IMR-90 (cell line): ENCODE measurements around the gene FAM110A. TPM values are rescaled to one million over a fixed set of nuclear protein-coding genes. Genes with fewer than 3 reads are reported as not detected.

Experiments used
- ATAC-seq: fragments of 200-7000 bp; cut with Tn5 transposase; 2 replicates; pipeline ENCODE4 v1.9.1; 2020; ENCODE audit warnings: low read depth, mild to moderate bottlenecking, moderate library complexity
- BruUV-seq: library from RNA; stranded (reverse); fragments of 400-500 nt; replicated peaks from 2 replicates; lab custom pipeline; 2021; lab: Mats Ljungman, UMichigan
- CTCF ChIA-PET: fragments of 300-600 bp; formaldehyde crosslinking; extraction: SDS; loops from one replicate; lab custom pipeline; 2021; ENCODE audit warnings: antibody characterized with exemption; lab: Yijun Ruan, JAX
- POLR2A ChIA-PET: fragments of 300-600 bp; sonication (Branson Sonifier 250); formaldehyde crosslinking; loops from one replicate; lab custom pipeline; 2022; ENCODE audit warnings: antibody characterized with exemption; ENCODE audit not compliant: unreplicated experiment; lab: Charles Lee
- DNase-seq: peaks from one replicate; pipeline ENCODE4 v3.0.0; 2013
- H2AFZ ChIP-seq: replicated peaks from 2 replicates; pipeline ENCODE3; 2013; ENCODE audit warnings: low read length, mild to moderate bottlenecking; ENCODE audit not compliant: poor library complexity
- H2AK5ac ChIP-seq: 2 replicates; pipeline ENCODE4 v1.6.1; 2013; ENCODE audit warnings: low read depth, low read length, inconsistent platforms
- H2AK9ac ChIP-seq: replicated peaks from 2 replicates; pipeline ENCODE3; 2013; ENCODE audit warnings: mild to moderate bottlenecking, low read depth, low read length, moderate library complexity; ENCODE audit not compliant: poor library complexity
- H2BK120ac ChIP-seq: 2 replicates; pipeline ENCODE4 v1.6.1; 2013; ENCODE audit warnings: low read depth, low read length, inconsistent platforms
- H2BK15ac ChIP-seq: 3 replicates; pipeline ENCODE4 v1.6.1; 2013; ENCODE audit warnings: low read depth, low read length, inconsistent platforms
- H2BK20ac ChIP-seq: 2 replicates; pipeline ENCODE4 v1.6.1; 2013; ENCODE audit warnings: low read depth, mild to moderate bottlenecking, inconsistent platforms, low read length, moderate library complexity
- H2BK5ac ChIP-seq: 2 replicates; pipeline ENCODE4 v1.6.1; 2013; ENCODE audit warnings: mild to moderate bottlenecking, low read depth, low read length, inconsistent platforms; ENCODE audit not compliant: poor library complexity, severe bottlenecking
- H3K14ac ChIP-seq: replicated peaks from 2 replicates; pipeline ENCODE4 v1.6.1; 2013; ENCODE audit warnings: low read depth, low read length, inconsistent platforms
- H3K18ac ChIP-seq: 2 replicates; pipeline ENCODE4 v1.6.1; 2013; ENCODE audit warnings: low read depth, low read length, control low read depth
- H3K23ac ChIP-seq: 2 replicates; pipeline ENCODE4 v1.6.1; 2013; ENCODE audit warnings: low read depth, low read length, inconsistent platforms
- H3K27ac ChIP-seq: 2 replicates; pipeline ENCODE4 v1.5.1; 2013; ENCODE audit warnings: mild to moderate bottlenecking, control low read depth, low read length; ENCODE audit not compliant: insufficient read depth
- H3K27me3 ChIP-seq: 2 replicates; pipeline ENCODE4 v1.6.1; 2013; ENCODE audit warnings: low read length; ENCODE audit not compliant: control insufficient read depth, insufficient read depth
- H3K36me3 ChIP-seq: 2 replicates; pipeline ENCODE4 v1.6.1; 2013; ENCODE audit warnings: low read length, mixed read lengths; ENCODE audit not compliant: control insufficient read depth, insufficient read depth
- H3K4ac ChIP-seq: 2 replicates; pipeline ENCODE4 v1.6.1; 2013; ENCODE audit warnings: low read depth, low read length, inconsistent platforms
- H3K4me1 ChIP-seq: 2 replicates; pipeline ENCODE4 v1.6.1; 2013; ENCODE audit warnings: low read length, mixed read lengths; ENCODE audit not compliant: control insufficient read depth, insufficient read depth
- H3K4me2 ChIP-seq: 2 replicates; pipeline ENCODE4 v1.6.1; 2013; ENCODE audit warnings: low read depth, mild to moderate bottlenecking, control low read depth, low read length, moderate library complexity
- H3K4me3 ChIP-seq: 2 replicates; pipeline ENCODE4 v1.5.1; 2013; ENCODE audit warnings: low read depth, mild to moderate bottlenecking, control low read depth, low read length, moderate library complexity; ENCODE audit not compliant: insufficient read depth
- H3K56ac ChIP-seq: 2 replicates; pipeline ENCODE4 v1.6.1; 2013; ENCODE audit warnings: low read length, inconsistent platforms; ENCODE audit not compliant: insufficient read depth; ENCODE audit errors: extremely low read depth
- H3K79me1 ChIP-seq, 2 experiments: 2 replicates each; pipeline ENCODE4 v1.6.1; 2013; ENCODE audit warnings: low read length in 2 of 2, inconsistent platforms in 1 of 2, low read depth in 1 of 2
- H3K9ac ChIP-seq: 2 replicates; pipeline ENCODE4 v1.6.1; 2013; ENCODE audit warnings: low read depth, low read length, control low read depth
- H3K9me1 ChIP-seq: 2 replicates; pipeline ENCODE4 v1.6.1; 2013; ENCODE audit warnings: low read length, inconsistent platforms; ENCODE audit not compliant: insufficient read depth
- H3K9me3 ChIP-seq: 2 replicates; pipeline ENCODE4 v1.6.1; 2013; ENCODE audit warnings: low read length; ENCODE audit not compliant: control insufficient read depth, insufficient read depth
- H4K20me1 ChIP-seq: 2 replicates; pipeline ENCODE4 v1.6.1; 2013; ENCODE audit warnings: low read length, inconsistent platforms; ENCODE audit not compliant: insufficient read depth
- H4K5ac ChIP-seq: 2 replicates; pipeline ENCODE4 v1.6.1; 2013; ENCODE audit warnings: mild to moderate bottlenecking, low read depth, low read length, control low read depth
- H4K8ac ChIP-seq, 2 experiments: 2 replicates each; pipeline ENCODE4 v1.6.1; 2013; ENCODE audit warnings: low read depth in 2 of 2, low read length in 2 of 2, control low read depth in 1 of 2, inconsistent platforms in 1 of 2
- H4K91ac ChIP-seq: 2 replicates; pipeline ENCODE4 v1.6.1; 2013; ENCODE audit warnings: low read depth, low read length, inconsistent platforms; ENCODE audit not compliant: insufficient read depth
- ELK1 ChIP-seq: fragments of 150-350 bp; IDR thresholded peaks from 2 replicates; pipeline ENCODE4 v1.6.1; 2016; ENCODE audit warnings: low read depth, mild to moderate bottlenecking, low read length, moderate library complexity, borderline replicate concordance
- MXI1 ChIP-seq: IDR thresholded peaks from 2 replicates; pipeline ENCODE4 v1.6.1; 2012; ENCODE audit warnings: low read depth, mild to moderate bottlenecking, low read length, moderate library complexity, borderline replicate concordance
- RCOR1 ChIP-seq: IDR thresholded peaks from 2 replicates; pipeline ENCODE4 v1.6.1; 2012; ENCODE audit warnings: mild to moderate bottlenecking, low read length, improper control_type of control experiment; ENCODE audit not compliant: insufficient replicate concordance
- USF2 ChIP-seq: fragments of 150-350 bp; IDR thresholded peaks from 2 replicates; pipeline ENCODE4 v1.6.1; 2017; ENCODE audit warnings: mild to moderate bottlenecking, antibody characterized with exemption, low read length, low read depth
- WGBS, 2 experiments: methylation state at CpG; one replicate each; pipeline versions ENCODE4 v1.1.5 to v1.1.7; 2013; ENCODE audit warnings: missing lambda C conversion rate in 2 of 2; ENCODE audit not compliant: insufficient read length in 1 of 2; ENCODE audit errors: extremely low coverage in 2 of 2; 5-methylcytosine and 5-hydroxymethylcytosine counted together
- dilution Hi-C: fragments of 300-500 bp; cut with HindIII; formaldehyde crosslinking; loops from one replicate; pipeline ENCODE4 v1.14.3; 2018; ENCODE audit warnings: low sequenced_read_pairs; ENCODE audit not compliant: unreplicated experiment
- in situ Hi-C: fragments of 300-500 bp; cut with MboI; formaldehyde crosslinking; loops from 3 replicates; pipeline ENCODE4 v1.14.3; 2019; ENCODE audit warnings: low sequenced_read_pairs, inconsistent platforms, mixed read lengths
- intact Hi-C: fragments of 100-400 bp; cut with micrococcal nuclease; formaldehyde crosslinking; loops from 2 replicates; pipeline ENCODE4 v1.10.0; 2022
- polyA plus RNA-seq, 3 experiments: library from polyadenylated mRNA; depleted of rRNA; stranded (reverse); fragments of >200 nt; gene quantifications; 2 replicates each; pipeline ENCODE4 v1.2.3, GENCODE V29; 2012; ENCODE audit warnings: low replicate concordance in 1 of 3
- total RNA-seq: library from RNA; depleted of rRNA; stranded (reverse); fragments of >200 nt; gene quantifications from 2 replicates; pipeline ENCODE4 v1.2.3, GENCODE V29; 2012

The FAM110A gene
- total and polyA plus RNA-seq, 2 of the 4 experiments (the other 2 are of a cell fraction) = 0.36 to 3.6 TPM

GRCh38 chr20:884983-885952, 51.8 kb downstream of the FAM110A start:
- in situ Hi-C loops (no loop called here), intact Hi-C loops (loop anchor here (1.0 to 2.0 kb wide), 3 partner anchors 25 to 71 kb away; no protein-coding TSS in a partner anchor), dilution Hi-C loops (no loop called here)
- H3K9me3 ChIP-seq = no peaks in the 10 kb centered on the region
- WGBS, 2 experiments = 3% methylated on average over 10 of the region's 41 CpGs; no CpG with 5 or more reads in 1 of the 2 experiments
- ChIA-PET CTCF (interaction anchor here (1.0 kb wide), 1 partner anchor 67 kb away, joined by 3 read pairs; no protein-coding TSS in a partner anchor), POLR2A (no interaction called here)
- no peaks in the 10 kb centered on the region for H3K9me1 ChIP-seq
- H2AK5ac ChIP-seq = no peak overlapping the region
- no peak overlapping the region for H3K4ac ChIP-seq
- H2BK5ac ChIP-seq = no peak overlapping the region
- no peak overlapping the region for H4K5ac ChIP-seq
- no peaks in the 10 kb centered on the region for H3K36me3 ChIP-seq
- H2BK20ac ChIP-seq = no peak overlapping the region
- no peaks in the 10 kb centered on the region; the same call in none of the 2 replicates for H3K27me3 ChIP-seq
- no peaks in the 10 kb centered on the region for H4K20me1 ChIP-seq
- H2AFZ ChIP-seq = no peak overlapping the region
- H3K4me3 ChIP-seq = no peak overlapping the region
- H4K91ac ChIP-seq = no peak overlapping the region
- no peak overlapping the region for H3K4me2 ChIP-seq
- no peak overlapping the region for H3K18ac ChIP-seq
- no peak overlapping the region for H2BK15ac ChIP-seq
- no peak overlapping the region for H2BK120ac ChIP-seq
- no TSS peak for BruUV-seq
- no peak overlapping the region for H3K27ac ChIP-seq
- H4K8ac ChIP-seq = no peak overlapping the region
- H3K14ac ChIP-seq = no peak overlapping the region
- TF ChIP-seq USF2 = no peak
- TF ChIP-seq MXI1 = no peak
- no peak for TF ChIP-seq ELK1
- TF ChIP-seq RCOR1 = no peak
- no peaks in the 10 kb centered on the region for H3K79me1 ChIP-seq
- H3K4me1 ChIP-seq = no peaks in the 10 kb centered on the region
- no peak overlapping the region for H3K23ac ChIP-seq
- peak; percentile 95 for ATAC-seq
- no peak overlapping the region for H3K56ac ChIP-seq
- H3K9ac ChIP-seq = no peak overlapping the region
- peak; percentile 26 for DNase-seq
- peak overlapping the region; percentile 11 for H2AK9ac ChIP-seq
